Measurements from ENCODE around the gene THOC1.

The THOC1 gene

DNA sequence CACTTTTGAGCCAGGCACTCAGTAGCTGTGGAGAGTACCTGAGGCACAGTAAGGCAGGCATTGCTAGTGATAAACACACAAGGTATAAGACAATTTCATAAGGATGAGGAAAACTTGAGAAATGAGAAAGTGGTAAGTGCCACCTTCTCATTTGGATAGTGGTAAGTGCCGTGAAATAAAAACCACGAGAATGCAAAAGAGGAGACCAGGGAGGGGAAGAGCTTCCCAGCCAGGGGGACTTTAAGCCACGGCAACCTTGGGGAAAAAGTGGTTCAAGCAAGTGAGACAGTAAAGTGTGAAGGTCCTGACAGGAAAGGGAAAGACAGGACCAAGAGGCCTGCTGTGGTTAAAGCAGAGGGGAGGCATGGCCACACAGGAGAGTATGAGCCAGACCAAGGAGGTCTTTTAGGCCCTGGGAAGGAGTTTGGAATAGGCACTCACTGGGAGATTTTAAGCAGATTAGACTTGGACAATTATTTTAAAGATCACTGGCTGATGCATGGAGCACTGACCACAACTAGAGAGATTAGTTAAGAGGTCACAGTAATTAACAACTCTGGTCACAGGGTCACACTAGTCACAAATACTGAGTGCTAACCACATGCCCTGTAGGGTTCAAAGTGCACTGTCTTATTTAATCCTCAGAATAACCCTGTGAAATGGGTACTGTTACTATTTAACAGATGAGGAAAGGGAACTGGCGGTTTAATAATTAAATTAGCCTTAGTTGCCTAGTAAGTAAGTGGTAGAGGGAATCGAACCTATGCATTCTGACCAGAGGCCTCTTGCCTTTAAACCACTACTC lies 50.1 kb downstream of the THOC1 start:
- DNase-seq (ENCODE audit: low read depth in 4 of 4, low spot score in 1 of 4), result no peak

DNA sequence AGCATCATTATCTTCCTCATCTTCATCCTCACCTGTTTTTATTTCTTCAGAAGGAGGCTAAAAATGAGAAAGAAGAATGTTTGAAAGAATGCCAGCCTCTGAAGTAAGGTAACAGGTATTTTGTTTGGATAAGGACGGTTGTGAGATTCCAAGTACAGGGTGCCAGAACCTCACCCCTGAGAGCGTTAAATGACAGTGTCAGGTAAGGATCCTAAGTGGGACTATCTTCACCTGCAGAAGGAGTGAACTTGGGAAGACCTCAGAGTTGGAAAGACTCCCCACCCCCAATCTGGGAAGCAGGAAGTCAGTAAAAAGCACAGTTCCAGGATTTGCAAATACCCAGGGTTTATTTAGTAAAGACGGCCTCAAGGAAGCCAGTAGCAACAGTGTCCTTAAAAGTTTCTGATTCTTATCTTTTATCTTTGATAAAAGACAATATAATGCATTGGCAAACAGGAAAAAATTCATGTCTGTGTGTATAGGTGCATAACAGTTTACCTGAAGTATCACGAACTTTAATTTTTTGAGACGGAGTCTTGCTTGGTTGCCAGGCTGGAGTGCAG lies 52.3 kb downstream of the THOC1 start:
- no peak for DNase-seq (ENCODE audit: low read depth in 4 of 4, low spot score in 1 of 4)

- no peak for DNase-seq (ENCODE audit: low read depth in 4 of 4, low spot score in 1 of 4)
Measured at GRCh38 chr18:213966-214365, 53.9 kb downstream of the THOC1 start.

- DNase-seq (ENCODE audit: low read depth in 4 of 4, low spot score in 1 of 4), result no peak
Measured at GRCh38 chr18:213505-213904, 54.3 kb downstream of the THOC1 start.

GRCh38 chr18:212780-213179 lies 55.1 kb downstream of the THOC1 start:
- DNase-seq (ENCODE audit: low read depth in 4 of 4, low spot score in 1 of 4), result no peak

- DNase-seq (ENCODE audit: low read depth in 4 of 4, low spot score in 1 of 4), result no peak
Measured at GRCh38 chr18:211582-211981, 56.3 kb downstream of the THOC1 start.

DNA sequence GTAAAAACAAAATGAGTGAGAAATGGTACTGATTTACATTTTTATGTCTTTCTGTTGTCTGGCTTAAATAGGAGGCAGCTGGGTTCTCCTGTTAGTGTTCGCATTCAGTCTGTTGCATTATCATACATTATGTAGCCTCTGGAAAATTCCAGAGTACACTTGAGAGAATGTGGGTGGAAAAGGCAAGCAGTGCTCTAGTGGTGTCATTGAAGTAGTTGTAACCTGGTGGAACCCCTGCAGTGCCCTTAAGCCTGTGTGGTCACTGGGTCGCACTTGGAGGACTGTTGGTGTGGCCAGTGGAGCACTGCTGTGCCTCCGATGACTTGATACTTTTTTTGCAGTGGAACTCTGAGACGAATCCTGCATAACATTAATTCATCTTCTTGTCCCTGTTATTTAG lies 57.1 kb downstream of the THOC1 start:
- no peak for DNase-seq (ENCODE audit: low read depth in 4 of 4, low spot score in 1 of 4)

GRCh38 chr18:210075-210474 lies 57.8 kb downstream of the THOC1 start:
- DNase-seq (ENCODE audit: low read depth in 4 of 4, low spot score in 1 of 4), result no peak

DNA sequence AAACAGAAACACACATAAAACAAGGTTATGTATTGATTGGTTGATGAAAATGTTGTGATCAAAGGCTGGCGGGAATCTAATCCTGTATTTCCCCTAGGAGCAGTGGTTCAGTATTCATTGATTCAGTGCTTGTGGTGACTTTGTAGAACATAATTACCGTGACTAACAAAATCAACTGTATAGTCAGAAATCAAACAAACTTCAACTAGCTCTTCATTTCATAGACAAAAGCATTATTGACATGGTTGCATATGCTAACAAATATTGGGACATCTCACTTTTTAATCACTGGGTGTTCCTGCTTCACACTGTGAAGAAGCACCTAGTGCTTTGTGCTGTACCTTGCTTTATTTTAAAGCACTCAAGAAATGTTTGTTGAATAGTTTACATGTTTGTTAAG lies 68.1 kb downstream of the THOC1 start:
- no peak for DNase-seq (ENCODE audit: low read depth in 4 of 4, low spot score in 1 of 4)

GRCh38 chr18:199214-199613 lies 68.6 kb downstream of the THOC1 start:
- no peak for DNase-seq (ENCODE audit: low read depth in 4 of 4, low spot score in 1 of 4)

GRCh38 chr18:195651-196050 lies 72.2 kb downstream of the THOC1 start:
- no peak for DNase-seq (ENCODE audit: low read depth in 4 of 4, low spot score in 1 of 4)

GRCh38 chr18:192801-193200 lies 75.0 kb downstream of the THOC1 start:
- no peak for DNase-seq (ENCODE audit: low read depth in 4 of 4, low spot score in 1 of 4)

DNA sequence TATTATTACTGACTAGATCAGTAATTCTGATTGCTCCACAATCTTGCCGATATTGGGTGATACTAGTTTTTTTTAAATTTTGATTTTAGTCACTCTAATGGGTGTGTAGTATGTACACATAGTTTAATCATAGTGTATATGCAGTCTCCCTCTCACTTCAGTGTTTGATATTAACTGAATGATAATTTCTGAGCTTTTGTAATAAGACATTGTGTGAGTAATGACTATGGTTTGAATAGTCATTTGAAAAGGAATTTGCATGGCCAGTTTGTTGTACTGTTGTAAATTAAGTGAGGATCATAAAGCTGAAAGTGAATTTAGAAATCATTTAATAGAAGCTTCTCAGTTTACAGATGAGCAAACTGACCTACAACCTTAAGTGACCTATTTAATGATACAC lies 76.1 kb downstream of the THOC1 start:
- DNase-seq (ENCODE audit: low read depth in 4 of 4, low spot score in 1 of 4), result no peak

DNA sequence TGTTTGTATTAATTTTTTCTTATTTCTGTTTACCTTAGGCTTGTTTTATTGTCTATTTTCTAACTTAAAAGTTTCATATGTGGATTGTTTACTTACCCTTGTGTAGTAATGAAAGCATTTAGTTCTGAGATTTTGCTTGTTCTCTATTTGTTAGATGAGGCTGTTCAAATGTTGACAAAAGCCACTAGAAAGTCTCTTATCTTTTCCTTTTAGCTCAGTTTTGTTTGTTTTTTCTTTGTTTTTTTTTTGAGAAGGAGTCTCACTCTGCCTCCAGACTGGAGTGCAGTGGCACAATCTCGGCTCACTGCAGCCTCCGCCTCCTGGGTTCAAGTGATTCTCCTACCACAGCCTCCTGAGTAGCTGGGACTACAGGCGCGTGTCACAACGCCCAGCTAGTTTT lies 78.6 kb downstream of the THOC1 start:
- DNase-seq (ENCODE audit: low read depth in 4 of 4, low spot score in 1 of 4), result no peak

GRCh38 chr18:183769-184168 lies 84.1 kb downstream of the THOC1 start:
- no peak for DNase-seq (ENCODE audit: low read depth in 4 of 4, low spot score in 1 of 4)

DNA sequence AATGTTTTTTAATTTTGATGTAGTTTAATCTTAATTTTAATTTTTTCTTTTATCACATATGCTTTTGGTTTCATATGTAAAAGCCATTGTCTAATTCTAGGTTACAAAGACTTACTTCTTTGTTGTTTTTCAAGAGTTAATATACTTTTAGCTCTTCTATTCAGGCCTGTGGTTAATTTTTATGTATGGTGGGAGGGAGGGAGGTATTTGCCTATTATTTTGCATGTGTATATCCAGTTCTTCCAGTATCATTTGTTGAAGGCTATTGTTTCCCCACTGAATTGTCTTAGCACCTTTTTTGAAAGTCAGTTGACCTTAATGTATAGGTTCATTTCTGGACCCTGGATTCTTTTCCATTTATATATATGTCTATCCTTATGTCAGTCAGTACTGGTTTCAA lies 86.1 kb downstream of the THOC1 start:
- DNase-seq (ENCODE audit: low read depth in 4 of 4, low spot score in 1 of 4), result no peak

DNA sequence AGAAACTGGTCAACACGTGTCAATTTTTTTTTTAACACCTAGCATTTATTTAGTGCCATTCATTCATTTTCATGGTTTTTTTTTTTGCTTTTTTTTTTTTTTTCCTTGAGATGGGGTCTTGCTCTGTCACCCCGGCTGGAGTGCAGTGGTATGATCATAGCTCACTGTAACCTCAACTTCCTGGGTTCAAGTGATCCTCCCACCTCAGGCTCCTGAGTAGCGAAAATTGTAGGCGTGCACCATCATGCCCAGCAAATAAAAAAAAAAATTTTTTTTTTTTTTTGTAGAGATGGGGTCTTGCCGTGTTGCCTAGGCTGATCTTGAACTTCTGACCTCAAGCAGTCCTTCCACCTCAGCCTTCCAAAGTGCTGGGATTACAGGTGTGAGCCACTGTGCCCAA lies 88.3 kb downstream of the THOC1 start:
- no peak for DNase-seq (ENCODE audit: low read depth in 4 of 4, low spot score in 1 of 4)

- no peak for DNase-seq (ENCODE audit: low read depth in 4 of 4, low spot score in 1 of 4)
Measured at GRCh38 chr18:172361-172760, 95.5 kb downstream of the THOC1 start.
